Measurements from ENCODE around the gene C1orf94.

C1orf94 gene, protein sequence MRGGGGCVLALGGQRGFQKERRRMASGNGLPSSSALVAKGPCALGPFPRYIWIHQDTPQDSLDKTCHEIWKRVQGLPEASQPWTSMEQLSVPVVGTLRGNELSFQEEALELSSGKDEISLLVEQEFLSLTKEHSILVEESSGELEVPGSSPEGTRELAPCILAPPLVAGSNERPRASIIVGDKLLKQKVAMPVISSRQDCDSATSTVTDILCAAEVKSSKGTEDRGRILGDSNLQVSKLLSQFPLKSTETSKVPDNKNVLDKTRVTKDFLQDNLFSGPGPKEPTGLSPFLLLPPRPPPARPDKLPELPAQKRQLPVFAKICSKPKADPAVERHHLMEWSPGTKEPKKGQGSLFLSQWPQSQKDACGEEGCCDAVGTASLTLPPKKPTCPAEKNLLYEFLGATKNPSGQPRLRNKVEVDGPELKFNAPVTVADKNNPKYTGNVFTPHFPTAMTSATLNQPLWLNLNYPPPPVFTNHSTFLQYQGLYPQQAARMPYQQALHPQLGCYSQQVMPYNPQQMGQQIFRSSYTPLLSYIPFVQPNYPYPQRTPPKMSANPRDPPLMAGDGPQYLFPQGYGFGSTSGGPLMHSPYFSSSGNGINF

GRCh38 chr1:34176830-34177603, at the start of gene C1orf94:
Gene C1orf94, plus strand, starts transcription at chr1:34176907. Its CDS starts 883 bp downstream, at chr1:34177790.
- DNase-seq (ENCODE audit: low read depth in 1 of 2, low spot score in 1 of 2) = no peak

DNA sequence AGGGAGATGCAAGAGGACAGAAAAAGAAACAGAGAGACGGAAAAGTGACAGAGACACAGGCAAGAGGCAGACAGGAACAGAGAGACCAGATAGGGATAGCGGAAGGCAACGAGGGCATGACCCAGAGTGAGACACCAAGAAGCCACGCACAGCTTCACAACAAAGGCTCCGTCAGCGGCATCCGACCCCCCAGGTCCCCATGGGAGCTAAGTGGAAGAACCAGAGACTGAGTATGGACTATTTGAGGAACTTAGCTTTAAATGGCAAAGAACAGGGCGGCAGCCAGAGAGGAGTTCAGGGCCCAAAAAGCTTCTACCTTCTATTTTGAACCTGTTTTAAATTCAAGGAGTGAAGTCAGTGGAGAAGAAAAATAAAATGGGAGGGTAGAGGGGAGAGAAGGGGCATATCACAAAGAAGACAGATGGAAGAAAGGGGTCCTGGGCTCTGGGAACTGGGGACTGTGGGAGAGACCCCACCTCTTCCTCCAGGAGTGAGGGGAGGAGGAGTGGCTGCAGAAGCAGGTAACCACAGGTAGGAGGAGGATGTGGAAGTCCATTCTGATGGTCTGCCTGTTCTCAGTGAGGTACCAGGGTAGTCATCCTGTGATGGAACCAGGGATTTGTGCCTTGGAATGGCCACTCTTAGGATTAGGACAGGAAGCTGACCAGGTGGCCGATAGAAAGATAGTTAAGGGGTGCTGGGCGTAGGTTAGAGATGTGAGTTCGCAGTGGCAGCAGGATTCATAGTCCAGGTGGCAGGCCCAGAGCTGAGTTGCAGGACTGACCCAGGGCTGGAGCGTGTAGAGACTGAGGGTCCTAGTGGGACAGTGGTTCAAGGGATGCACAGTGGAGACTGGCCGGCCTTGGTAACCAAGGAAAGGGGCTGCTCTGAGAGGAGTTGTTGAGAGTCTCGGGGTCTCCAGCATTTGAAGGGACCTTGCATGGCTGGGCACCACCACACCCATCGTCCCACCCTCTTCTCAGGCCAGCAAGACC, 49.4 kb upstream of the C1orf94 start:
- no peak for DNase-seq (ENCODE audit: low read depth in 1 of 2, low spot score in 1 of 2)

DNA sequence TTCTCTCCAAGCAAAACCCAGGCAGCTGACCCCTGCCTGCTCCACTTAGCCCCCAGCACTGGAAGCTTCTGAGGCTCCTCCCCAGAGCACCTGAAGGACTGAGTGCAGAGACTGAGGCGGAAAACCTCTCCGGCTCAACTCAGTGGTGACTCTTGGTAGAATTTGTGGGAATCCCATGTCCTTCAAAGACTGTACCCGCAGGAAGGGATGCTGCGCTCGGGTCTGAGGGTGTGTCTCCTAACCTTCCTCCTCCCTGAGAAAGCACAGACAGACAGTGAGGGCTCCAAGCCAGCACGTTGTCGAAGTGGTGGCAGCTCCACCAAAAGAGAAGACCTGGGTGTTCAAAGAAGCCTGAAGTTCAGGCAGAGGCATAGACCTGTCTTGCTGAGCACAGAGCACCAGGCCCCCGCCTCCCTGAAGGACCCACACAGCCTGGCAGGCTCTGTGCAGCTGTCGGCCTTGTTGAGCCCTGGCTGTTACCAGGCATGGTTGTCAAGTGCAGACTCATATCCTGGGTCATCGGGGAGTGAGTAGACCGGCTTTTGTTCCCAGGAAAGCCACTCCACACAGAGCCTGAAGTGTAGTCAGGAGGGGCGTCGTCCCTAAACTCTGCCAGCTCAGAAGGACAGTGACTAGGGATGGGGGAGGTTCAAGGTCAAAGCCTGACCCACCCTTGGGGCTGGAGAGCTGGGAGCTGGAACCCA, 48.4 kb upstream of the C1orf94 start:
- no peak for DNase-seq (ENCODE audit: low read depth in 1 of 2, low spot score in 1 of 2)

- DNase-seq (ENCODE audit: low read depth in 1 of 2, low spot score in 1 of 2) = no peak
These were observed 47.1 kb upstream of the C1orf94 start for GRCh38 chr1:34129630-34130029.

- DNase-seq (ENCODE audit: low read depth in 1 of 2, low spot score in 1 of 2) = no peak
These were observed 46.4 kb upstream of the C1orf94 start for GRCh38 chr1:34130306-34130705.

DNA sequence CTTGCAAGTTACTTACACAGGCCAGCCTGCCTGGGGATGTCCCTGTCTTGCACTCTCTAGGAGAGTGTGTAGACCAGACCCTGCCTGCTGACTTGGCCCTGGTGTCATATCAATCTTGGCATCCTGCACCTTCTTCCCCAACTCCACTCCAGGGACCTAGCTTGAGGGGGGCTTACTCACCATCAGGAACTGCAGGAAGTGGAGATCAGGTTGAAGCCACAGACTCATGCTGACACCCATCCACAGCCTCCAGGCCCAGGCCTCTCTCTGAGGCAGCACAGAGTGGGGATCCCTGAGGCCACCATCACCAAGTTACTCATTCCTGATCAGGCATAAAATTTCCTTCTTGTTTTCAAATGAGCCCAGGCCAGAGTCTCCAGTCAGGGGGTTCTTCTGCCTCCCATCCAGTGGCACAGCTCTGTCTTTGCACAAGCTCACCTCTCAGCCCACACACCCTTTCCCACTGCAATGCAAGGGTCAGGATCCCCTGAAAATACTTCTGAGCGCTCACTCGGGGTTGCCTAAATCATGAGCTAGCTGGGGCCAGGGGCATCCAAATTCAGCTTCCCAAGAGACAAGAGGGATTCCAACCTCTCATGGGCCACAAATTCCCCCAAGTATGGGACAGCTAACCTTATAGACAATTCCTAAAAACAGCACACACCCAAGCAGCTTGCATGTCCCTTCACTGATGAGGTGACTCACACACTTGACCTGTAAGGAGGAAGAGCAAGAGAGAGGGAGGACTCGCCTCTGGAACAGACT, 45.1 kb upstream of the C1orf94 start:
- DNase-seq (ENCODE audit: low read depth in 1 of 2, low spot score in 1 of 2) = no peak

DNA sequence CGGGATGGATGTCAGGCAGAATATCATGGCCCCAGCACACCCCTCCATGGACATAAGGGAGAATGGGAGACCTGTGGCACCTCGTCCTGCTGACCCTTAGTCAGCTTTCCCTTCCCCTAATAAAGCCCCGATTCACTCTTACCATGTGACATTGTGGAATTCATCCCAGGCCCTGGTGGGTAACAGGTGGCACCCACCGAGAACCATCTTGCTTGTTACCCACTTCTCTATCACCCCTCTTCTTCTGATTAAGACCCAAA, 44.6 kb upstream of the C1orf94 start:
- DNase-seq (ENCODE audit: low read depth in 1 of 2, low spot score in 1 of 2) = no peak

DNA sequence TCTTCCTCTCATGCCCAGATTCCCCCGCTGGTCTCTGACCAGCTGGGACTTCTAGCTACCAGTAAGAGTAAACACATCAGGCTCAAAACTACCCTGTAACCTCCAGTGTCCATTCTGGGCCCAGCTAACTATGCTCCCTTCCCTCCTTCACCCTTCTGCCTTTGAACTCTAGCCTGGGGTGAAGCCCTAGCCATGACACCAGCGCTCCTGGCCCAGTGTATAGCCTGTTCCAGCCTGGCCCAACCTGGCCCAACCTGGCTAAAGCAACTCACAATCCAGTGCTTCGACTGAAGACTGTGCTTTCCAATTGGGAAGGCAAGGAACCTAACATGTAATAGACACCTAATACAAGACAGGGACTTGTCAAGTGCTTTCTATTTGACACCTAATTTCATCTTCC, 39.3 kb upstream of the C1orf94 start:
- DNase-seq (ENCODE audit: low read depth in 1 of 2, low spot score in 1 of 2) = no peak

GRCh38 chr1:34140011-34140676, 36.6 kb upstream of the C1orf94 start:
- no peak for DNase-seq (ENCODE audit: low read depth in 1 of 2, low spot score in 1 of 2)

DNA sequence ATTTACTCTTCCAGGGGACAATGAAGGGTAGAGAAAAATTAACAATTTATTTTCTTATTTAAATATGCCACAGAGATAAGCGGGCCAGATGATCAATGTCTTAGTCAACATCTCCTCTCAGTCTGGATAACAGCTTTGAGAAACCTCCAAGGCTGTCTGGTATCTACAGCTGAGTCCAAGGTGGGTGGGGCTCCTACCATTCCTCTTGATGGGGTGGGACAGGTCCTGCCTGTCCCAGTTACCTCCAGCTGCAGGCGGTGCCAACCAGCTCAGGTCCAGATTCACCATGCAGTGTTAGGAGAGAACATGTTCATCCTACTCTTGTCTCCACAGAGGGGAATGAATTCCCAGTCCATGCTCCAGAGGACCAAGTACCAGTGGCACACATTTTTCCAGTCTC, 32.7 kb upstream of the C1orf94 start:
- DNase-seq (ENCODE audit: low read depth in 1 of 2, low spot score in 1 of 2) = no peak

DNA sequence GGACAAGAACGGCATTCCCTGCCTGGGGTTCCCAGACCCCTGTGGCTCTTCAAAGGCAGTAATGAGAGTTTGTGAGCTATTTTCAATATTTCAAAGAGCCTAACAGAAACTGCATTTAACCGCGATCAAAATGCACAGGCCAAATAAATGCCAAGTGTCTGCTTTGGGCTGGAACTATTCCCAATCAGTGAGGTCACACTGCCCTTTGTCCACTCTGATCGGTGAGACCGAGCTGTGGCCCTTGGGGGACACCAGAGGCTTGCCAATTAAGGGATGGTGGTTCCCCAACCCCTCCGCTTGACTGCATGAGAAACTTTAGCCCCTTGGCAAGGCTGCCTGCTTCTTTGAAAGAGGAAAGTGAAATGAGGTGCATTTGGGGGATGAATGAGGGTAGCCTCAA, 31.9 kb upstream of the C1orf94 start:
- no peak for DNase-seq (ENCODE audit: low read depth in 1 of 2, low spot score in 1 of 2)

GRCh38 chr1:34147301-34147700, 29.4 kb upstream of the C1orf94 start:
- DNase-seq (ENCODE audit: low read depth in 1 of 2, low spot score in 1 of 2) = no peak

- DNase-seq (ENCODE audit: low read depth in 1 of 2, low spot score in 1 of 2) = no peak
These were observed 27.2 kb upstream of the C1orf94 start for GRCh38 chr1:34149501-34149900.

- DNase-seq (ENCODE audit: low read depth in 1 of 2, low spot score in 1 of 2) = no peak
These were observed 23.5 kb upstream of the C1orf94 start for GRCh38 chr1:34153246-34153645.

DNA sequence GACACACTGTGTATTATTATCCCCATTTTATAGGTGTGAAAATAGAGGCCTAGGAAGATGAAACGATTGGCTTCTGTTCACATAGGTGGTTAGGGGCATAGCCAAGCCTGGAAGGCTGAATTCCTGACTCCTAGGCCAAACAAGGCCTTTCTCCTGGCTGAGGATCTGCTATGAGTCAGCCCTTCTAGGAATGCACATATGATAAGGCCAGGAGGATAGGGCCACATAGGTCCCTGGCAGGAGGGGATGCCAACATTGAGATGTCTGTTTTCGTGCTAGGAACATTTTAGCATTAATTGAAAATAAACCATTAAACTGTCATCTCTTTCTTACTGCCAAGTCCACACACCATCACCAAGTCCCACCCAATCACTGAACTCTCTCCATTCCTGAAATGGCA, 20.8 kb upstream of the C1orf94 start:
- no peak for DNase-seq (ENCODE audit: low read depth in 1 of 2, low spot score in 1 of 2)

GRCh38 chr1:34156739-34157138, 20.0 kb upstream of the C1orf94 start:
- no peak for DNase-seq (ENCODE audit: low read depth in 1 of 2, low spot score in 1 of 2)

GRCh38 chr1:34162852-34163766, 13.6 kb upstream of the C1orf94 start:
- no peak for DNase-seq (ENCODE audit: low read depth in 1 of 2, low spot score in 1 of 2)

All from activated CD4-positive, alpha-beta T cell treated with anti-CD3 and anti-CD28 coated beads, Interleukin-2, amount 50 U/mL, for 24 hours (primary cell).